GM18951 (cell line): Measurements from ENCODE around the gene POLR2B.
A peak's percentile ranks its signal among the peaks of the same experiment; 100 is the strongest.

Experiments
- POLR2A ChIP-seq: IDR thresholded peaks from 4 replicates; pipeline ENCODE4 v1.6.1; 2011; ENCODE audit warnings: mild to moderate bottlenecking; ENCODE audit not compliant: insufficient read length, insufficient read depth; ENCODE audit errors: extremely low read depth
- in situ Hi-C: fragments of 300-500 bp; cut with MboI; formaldehyde crosslinking; loops from one replicate; pipeline ENCODE4 v1.12.0; 2022; ENCODE audit warnings: low sequenced_read_pairs, mixed read lengths, inconsistent platforms; ENCODE audit not compliant: unreplicated experiment

Gene POLR2B

DNA sequence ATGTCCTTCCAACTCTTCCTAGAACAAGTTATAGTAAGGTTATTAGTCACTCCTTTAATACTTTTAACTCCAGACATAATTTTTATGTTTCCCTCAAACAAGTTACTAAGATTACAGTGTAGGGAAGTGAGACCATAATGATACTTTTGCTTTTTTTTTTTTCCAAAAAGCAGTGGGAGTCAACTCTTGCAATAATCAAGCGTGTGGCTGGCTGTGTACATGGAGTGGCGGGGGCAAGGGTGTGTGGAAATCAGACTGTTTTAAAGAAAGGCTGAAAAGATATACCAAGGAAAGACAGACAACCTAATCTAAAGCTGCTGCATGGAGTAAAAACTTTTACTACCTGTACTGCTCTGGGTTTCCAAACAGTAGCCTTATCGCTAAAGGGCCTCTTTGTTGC is 5.4 kb upstream of the POLR2B start:
- no peak for TF ChIP-seq POLR2A

GRCh38 chr4:56976283-56976836 is 2.3 kb upstream of the POLR2B start:
- in situ Hi-C loops, result no loop called here
- no peak for TF ChIP-seq POLR2A

More for the DNA sequence above, 5.4 kb upstream of the POLR2B start:
- in situ Hi-C loops, result no loop called here

DNA sequence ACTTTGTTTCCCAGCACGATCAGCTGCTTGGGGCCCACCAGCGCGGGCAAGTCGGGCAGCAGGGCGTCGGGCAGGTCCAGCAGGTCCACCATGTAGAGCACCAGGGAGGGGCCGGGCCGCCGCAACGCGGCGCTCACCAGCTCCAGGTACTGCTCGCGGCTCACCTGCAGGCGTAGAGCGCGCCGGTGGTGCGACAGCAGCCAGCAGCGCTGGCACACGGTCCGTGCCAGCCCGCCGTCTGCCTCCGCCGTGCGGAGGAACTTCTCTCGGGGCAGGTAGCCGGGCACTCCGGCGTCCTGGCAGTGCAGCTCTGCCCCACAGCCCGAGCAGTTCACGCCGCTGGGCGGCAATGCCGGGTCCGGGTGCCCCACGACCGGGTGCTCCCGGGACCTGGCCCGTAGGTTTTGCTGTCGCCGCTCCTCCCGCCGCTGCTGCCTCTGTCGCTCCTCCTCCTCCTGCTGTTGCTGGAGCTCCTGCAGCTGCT is 1.8 kb upstream of the POLR2B start:
- in situ Hi-C loops, result no loop called here
- TF ChIP-seq POLR2A, result no peak

DNA sequence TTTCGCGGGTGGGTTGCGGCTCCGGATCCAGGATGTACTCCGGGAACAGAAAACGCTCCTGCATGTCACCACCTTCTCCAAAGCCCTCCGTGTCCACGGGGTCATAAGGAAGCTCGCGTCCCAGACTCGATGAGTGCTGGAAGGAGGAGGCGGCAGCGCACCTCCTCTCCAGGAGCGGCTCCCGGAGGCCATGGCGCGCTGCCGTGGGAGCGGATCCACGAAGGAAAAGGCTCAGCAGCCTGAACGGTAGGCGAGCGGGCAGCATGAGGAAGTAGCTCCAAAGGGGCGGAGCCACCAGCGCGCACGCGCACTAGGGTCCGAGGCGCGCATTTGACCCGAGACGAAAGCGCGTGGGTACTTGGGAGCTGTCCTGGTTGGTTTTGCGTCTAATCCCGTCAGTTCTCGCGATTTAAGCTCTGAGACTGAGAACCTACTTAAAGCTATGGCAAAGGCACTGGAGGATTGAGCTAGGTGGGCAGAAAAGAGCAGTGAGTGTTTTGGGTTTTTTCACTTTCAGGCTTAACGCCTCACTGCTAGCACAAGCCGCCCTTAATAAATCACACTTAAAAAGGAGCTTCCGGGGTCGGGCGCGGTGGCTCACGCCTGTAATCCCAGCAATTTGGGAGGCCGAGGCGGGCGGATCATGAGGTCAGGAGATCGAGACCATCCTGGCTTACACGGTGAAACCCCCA is 1.2 kb upstream of the POLR2B start, which contains the start of gene NOA1:
TSS of gene NOA1 (minus strand) at position 286 of the 692 bp plus-strand sequence. CDS start at position 265, 21 bp downstream.
- in situ Hi-C loops, result no loop called here

DNA sequence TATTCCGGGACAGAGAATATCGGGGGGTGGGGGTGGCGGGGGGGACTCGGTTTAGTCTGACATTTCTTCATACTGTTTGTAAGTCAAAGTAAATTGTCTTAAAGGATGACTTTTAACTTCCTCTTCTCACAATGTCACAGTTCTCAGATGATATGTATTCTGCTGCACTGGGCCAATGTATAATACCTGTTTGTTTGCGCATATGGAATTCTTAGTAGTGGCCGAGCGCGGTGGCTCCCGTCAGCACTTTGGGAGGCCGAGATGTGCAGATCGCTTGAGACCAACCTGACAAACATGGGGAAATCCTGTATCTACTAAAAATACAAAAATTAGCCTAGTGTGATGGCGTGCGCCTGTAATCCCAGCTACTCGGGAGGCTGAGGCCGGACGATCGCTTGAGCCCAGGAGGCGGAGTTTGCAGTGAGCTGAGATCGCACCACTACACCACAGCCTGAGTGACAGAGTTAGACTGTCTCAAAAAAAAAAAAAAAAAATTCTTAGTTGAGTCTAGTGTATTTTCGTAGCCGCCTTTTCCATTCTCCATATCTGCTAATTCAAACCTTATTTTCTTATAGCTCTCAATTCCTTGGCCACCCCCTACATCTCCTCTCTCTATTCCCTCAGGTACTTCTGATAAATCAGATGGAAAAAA is 851 bp downstream of the POLR2B start:
- TF ChIP-seq POLR2A, result no peak
- in situ Hi-C loops, result no loop called here

More for the DNA sequence above, 1.2 kb upstream of the POLR2B start, which contains the start of gene NOA1:
- TF ChIP-seq POLR2A, result peak; percentile 88

DNA sequence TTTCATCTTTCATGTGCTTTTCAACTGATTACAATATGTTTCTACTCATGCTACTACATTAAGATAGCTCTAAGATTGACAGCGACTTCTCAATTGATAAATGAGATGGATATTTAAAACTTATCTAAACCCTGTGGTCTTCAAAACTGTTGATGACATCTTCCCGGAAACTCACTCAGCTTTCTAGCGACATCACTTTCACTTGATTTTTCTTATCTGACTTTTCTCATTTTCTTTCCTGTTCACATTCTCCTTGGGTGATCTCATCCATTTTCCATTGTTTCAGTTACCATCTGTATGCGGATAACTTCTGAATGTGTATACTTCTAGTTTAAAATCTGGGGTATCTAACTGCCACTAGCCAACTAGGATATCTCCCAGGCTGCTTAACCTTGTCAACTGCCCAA is 3.1 kb downstream of the POLR2B start:
- in situ Hi-C loops, result no loop called here

GRCh38 chr4:56986192-56986591 is 7.5 kb downstream of the POLR2B start:
- no peak for TF ChIP-seq POLR2A
- in situ Hi-C loops, result no loop called here

More for the DNA sequence above, 3.1 kb downstream of the POLR2B start:
- TF ChIP-seq POLR2A, result no peak

DNA sequence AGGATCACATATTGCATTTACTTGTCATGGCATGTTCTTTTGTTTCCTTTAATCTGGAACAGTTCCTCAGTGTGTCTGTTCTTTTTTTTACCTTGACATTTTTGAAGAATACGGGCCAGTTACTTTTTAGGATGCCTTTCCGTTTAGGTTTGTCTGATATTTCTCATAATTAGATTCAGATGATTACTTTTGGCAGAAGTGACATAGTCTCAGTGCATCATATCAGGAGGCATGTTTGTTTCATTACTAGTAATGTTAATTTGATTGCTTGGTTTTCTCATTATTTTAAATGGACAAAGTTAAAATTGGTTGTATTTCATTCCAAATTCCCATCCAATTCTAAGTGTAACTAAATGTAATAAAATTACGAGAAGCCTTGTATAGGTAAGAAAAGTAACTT is 8.3 kb downstream of the POLR2B start:
- no peak for TF ChIP-seq POLR2A
- in situ Hi-C loops, result no loop called here

DNA sequence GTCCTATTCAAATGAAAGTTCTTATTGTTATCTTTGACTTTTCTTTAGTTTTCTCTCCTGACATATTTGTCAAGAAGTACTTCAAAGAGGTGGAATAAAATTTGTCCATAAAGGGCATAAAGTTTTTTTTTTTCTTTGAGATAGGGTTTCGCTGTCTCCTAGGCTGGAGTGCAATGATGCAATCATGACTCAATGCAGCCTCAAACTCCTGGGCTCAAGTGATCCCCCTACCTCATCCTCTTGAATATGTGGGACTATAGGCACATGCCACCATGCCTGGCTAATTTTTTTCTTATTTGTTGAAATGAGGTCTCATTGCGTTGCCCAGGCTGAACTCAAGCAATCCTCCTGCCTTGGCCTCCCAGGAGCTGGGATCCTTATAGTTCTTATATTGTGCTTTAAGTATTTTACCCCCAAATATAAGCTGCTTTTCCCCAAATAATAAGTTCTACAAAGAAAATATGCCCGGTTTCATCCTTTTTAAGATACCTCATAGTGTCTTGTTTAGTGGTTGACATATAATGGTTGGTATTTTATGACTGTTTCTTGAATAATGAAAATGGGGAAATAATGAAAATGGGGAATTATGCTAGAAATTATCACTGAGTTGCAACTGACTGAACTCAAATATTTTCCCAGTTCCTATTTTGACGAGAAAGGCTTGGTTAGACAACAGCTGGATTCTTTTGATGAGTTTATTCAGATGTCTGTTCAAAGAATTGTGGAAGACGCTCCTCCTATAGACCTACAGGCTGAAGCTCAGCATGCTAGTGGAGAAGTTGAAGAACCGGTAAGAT is 11.6 kb downstream of the POLR2B start:
- in situ Hi-C loops, result no loop called here
- no peak for TF ChIP-seq POLR2A

DNA sequence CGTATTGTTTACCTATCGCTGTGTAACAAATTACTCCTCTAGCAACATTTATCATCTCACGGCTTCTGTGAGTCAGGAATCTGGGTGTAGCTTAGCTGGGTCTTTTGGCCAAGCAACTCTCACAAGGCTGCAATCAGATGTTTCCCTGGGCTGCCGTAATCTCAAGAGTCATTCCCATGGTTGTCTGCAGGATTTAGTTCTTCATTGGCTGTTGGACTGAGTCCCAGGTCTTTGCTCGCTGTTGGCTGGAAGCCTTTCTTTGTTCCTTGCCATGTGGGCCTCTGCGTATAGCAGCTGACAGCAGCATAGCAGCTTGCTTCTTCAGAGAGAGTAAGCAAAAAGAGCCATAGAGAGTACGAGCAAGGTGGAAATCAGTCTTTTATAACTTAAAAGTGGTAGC is 16.8 kb downstream of the POLR2B start:
- no peak for TF ChIP-seq POLR2A
- in situ Hi-C loops, result no loop called here

DNA sequence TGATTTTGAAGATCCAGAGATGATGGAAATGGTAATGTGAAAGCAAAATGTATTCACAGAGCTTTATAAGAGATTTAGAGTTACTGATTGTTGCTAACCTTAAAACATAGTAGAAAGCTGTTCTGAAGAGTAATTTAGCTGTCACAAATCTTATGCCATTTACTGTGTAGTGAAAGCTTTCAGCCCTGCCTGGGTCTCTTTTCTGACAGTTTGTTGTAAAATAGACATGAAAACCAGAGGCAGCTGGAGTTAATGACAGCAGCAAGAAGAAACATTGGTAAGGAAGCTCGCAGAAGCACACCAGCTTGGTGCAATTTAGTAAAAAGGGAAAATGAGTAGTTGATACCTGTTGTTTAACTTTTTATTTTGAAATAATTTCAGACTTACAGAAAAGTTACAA is 21.1 kb downstream of the POLR2B start:
- TF ChIP-seq POLR2A, result no peak
- in situ Hi-C loops, result no loop called here

DNA sequence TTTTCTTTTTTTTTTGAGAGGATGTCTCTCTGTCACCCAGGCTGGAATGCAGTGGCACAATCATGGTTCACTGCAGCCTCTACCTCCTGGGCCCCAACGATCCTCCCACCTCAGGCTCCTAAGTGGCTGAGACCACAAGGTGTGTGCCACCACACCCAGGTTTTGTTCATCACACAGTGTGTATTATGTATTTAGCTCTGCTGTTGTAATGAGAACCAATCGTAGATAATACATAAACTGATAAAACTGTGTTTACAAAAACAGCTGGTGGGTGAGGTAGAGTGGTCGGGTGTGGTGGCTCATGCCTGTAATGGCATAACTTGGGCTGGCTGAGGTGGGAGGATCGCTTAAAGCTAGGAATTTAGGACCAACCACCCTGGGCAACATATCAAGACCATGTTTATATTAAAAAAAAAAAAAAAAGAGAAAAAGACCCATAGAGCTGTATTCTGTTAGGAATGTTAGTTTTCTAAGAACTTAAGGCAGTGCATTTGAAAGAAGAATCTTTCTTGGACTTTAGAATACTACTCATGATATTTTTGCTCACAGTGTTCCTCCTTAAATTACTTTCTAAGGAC is 34.9 kb downstream of the POLR2B start:
- in situ Hi-C loops, result no loop called here
- TF ChIP-seq POLR2A, result no peak

- in situ Hi-C loops, result no loop called here
- TF ChIP-seq POLR2A, result no peak
Measured at GRCh38 chr4:57018980-57019379, 40.3 kb downstream of the POLR2B start.

GRCh38 chr4:57020467-57021101 is 41.9 kb downstream of the POLR2B start:
- in situ Hi-C loops, result no loop called here
- TF ChIP-seq POLR2A, result no peak
